ENCODE measurements around the gene YAF2. TPM values are rescaled to one million over a fixed set of nuclear protein-coding genes. Genes with fewer than 3 reads are reported as not detected.

Gene YAF2
- total and polyA plus RNA-seq, 2 experiments from 2014 or later = 1.0 TPM

GRCh38 chr12:42161529-42161928 is 76.5 kb downstream of the YAF2 start (continued):
- TF ChIP-seq ZNF462 (CRISPR knock-in tag; IDR thresholded peaks at IDR 0.05) (no peak), ZNF114 (CRISPR knock-in tag; IDR thresholded peaks at IDR 0.05) (no peak), CTCF (conservative IDR thresholded peaks at IDR 0.05; ENCODE audit: low read depth in 2 of 2) (no peak), NANOG (IDR thresholded peaks at IDR 0.05; ENCODE audit: borderline replicate concordance) (no peak), JUNB (IDR thresholded peaks at IDR 0.05; ENCODE audit: unreplicated experiment) (no peak), EZH2phosphoT487 (IDR thresholded peaks at IDR 0.05; ENCODE audit: unreplicated experiment) (no peak), STAT1 (IDR thresholded peaks at IDR 0.05; ENCODE audit: unreplicated experiment) (no peak), POLR2AphosphoS5 (IDR thresholded peaks at IDR 0.05; ENCODE audit: low read depth) (no peak)

- no peaks in the 10 kb centered on the region for H3K27me3 ChIP-seq (ENCODE audit: insufficient read depth)
- no peak overlapping the region for H2AFZ ChIP-seq
- no peaks in the 10 kb centered on the region for H4K20me1 ChIP-seq (replicated peaks; ENCODE audit: insufficient read depth)
- no peak for ATAC-seq
- H3K4me2 ChIP-seq = no peak overlapping the region
- H3K27ac ChIP-seq (ENCODE audit: low read depth) = no peak overlapping the region
- H3K27me3 Mint-ChIP-seq (ENCODE audit: insufficient read depth, low read depth, poor library complexity) = no peaks in the 10 kb centered on the region
- no peak overlapping the region for H3K27ac Mint-ChIP-seq
- DNase-seq (ENCODE audit: low spot score) = no peak
- peaks cover 5% of the 10 kb centered on the region; the same call in 2 of the 3 replicates for H3K4me1 Mint-ChIP-seq
- no peak overlapping the region for H3K4me3 ChIP-seq
- no peaks in the 10 kb centered on the region for H3K36me3 ChIP-seq (ENCODE audit: insufficient read depth)
- H3K36me3 Mint-ChIP-seq (ENCODE audit: low read depth) = no peaks in the 10 kb centered on the region
- no peaks in the 10 kb centered on the region for H3K4me1 ChIP-seq (ENCODE audit: insufficient read depth)
- H3K4me3 Mint-ChIP-seq = no peak overlapping the region
- H3K79me2 ChIP-seq (replicated peaks; ENCODE audit: insufficient read depth) = no peaks in the 10 kb centered on the region
- H3K9me2 ChIP-seq (ENCODE audit: insufficient read depth) = 0 out of 2 replicates have a peak, but pooled peaks cover 3% of the 10 kb centered on the region
- H3F3A ChIP-seq (replicated peaks; ENCODE audit: low read depth) = no peaks in the 10 kb centered on the region
- H3K9me3 Mint-ChIP-seq = no peaks in the 10 kb centered on the region
- no peak for TF ChIP-seq ZNF462 (CRISPR knock-in tag; IDR thresholded peaks at IDR 0.05)
- TF ChIP-seq NANOG (IDR thresholded peaks at IDR 0.05; ENCODE audit: borderline replicate concordance) = no peak
- no peak for TF ChIP-seq EZH2phosphoT487 (IDR thresholded peaks at IDR 0.05; ENCODE audit: unreplicated experiment)
Measured at GRCh38 chr12:42156232-42156631, 81.8 kb downstream of the YAF2 start.
